NB4 (cell line): Measurements from ENCODE around the gene APRT.

Experiments
- CTCF ChIP-seq: IDR thresholded peaks from one replicate; pipeline ENCODE4 v1.5.1; 2012; ENCODE audit warnings: low read depth, low read length
- MAX ChIP-seq: IDR thresholded peaks from 2 replicates; pipeline ENCODE4 v1.6.1; 2011; ENCODE audit warnings: low read depth, low read length
- POLR2A ChIP-seq: IDR thresholded peaks from 2 replicates; pipeline ENCODE4 v1.6.1; 2011; ENCODE audit warnings: mild to moderate bottlenecking; ENCODE audit not compliant: insufficient read length; ENCODE audit errors: extremely low read depth

- TF ChIP-seq POLR2A = no peak
- no peak for TF ChIP-seq MAX
- no peak for TF ChIP-seq CTCF
Observed at GRCh38 chr16:88761830-88762229, 49.9 kb downstream of the APRT start.
